CD4-positive, alpha-beta T cell treated with Interleukin-1 beta for 1 hour (primary cell): ENCODE results near the gene MRPS22.
"Not testable (repeated sequence)": the region's sequence is repeated elsewhere in the genome, so short reads cannot be mapped to it uniquely, and the experiment has no call there.

Source experiments
- DNase-seq, 2 donors: peaks; one replicate each; pipeline ENCODE4 v3.0.0-alpha.2; 2020 to 2022

Gene MRPS22

DNA sequence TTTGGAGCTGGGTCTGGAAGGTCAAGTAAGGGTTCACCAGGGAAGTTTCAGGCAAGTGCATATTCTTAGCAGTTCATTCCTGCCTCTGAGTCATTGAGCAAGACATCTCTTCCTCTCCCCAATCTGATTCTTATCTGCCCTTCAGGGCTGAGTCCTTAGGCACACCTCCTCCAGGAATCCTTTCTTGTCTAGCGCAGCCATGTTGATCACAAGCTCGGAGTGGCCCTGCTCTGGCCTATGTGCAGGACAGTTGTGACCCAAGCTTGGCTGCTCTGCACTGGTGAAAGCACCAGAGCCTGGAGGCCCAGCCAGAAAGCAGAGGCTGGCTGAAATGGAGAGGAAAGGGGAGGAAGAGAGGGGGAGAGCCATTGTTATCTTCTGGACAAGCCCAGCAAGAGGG, 30.9 kb upstream of the MRPS22 start:
- DNase-seq, result no peak

DNA sequence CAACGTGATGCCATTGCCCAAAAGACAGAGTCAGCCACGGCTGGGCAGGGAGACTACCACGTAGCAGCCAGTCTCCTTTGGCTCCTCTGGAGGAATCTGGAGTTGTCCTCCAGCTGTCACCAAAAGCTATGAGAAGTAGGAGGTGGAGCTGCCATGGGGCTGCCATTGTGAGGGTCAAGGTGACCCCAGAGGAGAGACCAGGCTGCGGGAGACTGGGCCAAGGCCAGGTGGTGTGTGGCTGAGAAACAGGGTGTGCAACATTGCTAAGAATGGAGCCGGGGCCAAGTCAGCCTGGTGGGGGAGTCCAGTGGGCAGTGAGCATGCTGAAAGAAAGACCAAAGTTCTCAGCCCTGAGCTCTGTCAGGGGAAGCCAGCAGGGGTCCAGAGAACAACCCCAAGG, 29.9 kb upstream of the MRPS22 start:
- no peak for DNase-seq

DNA sequence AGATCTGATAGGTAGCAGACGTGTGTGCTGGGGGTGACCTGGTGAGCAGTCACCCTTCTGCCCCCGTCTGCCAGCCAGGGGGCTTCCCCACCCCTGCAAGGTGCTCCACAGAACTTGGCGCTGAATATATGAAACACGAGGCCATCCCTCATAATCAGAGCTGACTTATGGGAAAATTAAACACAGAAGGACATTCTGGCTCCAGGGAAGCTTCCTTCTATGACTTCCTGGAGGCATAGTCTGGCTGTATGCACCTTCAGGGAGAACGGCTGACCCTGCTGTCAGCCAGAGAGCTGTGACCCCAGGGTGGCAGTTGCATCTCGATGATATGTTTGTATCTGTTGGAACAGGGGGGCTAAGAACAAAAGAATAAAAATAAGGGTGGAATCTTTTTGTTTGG, 26.6 kb upstream of the MRPS22 start:
- no peak for DNase-seq

DNA sequence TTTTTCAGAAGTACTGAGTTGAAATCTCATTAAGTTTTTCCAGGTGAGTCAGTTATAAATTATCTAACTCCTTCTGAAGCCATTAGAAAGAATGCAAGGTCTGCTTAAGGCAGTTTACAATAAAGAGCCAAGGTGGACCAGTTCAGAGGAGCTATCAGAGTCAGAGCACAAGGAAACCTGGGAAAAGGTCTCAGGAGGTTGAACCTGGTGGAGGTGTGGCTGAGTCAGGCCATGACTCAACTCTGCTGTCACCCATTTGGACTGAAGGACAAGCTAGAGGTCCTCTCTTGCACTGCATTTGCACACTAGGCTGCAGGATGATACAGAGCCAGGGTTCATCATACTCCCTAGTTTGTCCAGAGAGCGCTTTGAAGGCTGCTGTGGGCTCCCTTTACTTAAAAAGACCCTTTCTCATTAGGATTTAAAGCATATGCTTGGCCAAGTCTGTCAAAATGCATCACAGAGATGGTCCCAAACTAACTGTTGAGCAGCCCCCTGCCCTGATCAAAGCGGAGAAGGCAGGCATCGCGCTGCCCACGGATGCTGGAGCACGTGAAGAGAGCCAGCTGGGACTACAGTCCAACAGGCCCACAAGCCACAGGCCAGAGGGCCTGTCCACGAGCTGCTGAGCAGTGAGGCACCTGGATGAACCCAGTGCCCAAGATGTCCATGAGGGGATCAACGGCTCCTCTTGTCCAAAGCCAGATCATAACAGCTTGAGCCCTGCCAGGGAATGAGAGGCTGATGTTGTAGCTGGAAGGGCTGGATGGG, 26.0 kb upstream of the MRPS22 start:
- no peak for DNase-seq

DNA sequence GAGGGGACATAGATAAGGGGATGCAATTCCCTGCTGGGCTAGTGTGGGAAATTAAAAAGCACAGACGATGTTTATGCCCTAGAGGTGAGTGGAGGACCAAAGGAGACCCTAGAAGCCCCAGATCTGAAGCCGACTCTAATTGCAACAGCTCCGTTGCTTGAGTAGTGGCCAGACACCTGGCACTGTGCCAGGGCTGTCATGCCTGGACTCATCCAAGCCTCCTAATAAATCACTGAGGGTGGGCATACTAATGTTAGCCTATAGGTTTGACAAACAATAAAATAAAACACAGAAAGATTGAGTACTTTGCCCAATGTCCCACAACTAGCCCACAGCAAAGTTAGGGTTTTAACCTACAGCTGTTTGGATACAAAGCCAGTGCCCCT, 25.4 kb upstream of the MRPS22 start:
- DNase-seq, result no peak

DNA sequence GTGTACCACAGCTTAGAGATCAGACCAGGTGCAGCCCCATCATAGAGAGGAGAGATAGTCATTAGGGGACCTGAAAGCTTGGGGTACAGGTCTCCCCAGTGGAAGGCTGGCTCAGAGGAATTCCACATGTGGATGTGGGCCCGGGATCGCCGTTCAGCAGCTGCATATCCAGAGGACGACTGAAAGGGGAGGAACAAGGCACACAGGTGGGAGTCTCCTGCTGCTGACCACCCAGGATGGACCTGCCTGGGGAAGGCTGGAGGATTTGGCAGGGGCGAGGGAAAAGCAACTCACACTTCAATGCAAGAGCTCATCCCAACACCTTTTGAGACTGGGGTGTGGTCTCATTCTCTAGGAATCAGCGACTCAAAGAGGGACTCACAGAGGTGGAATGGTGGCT, 25.0 kb upstream of the MRPS22 start:
- no peak for DNase-seq

DNA sequence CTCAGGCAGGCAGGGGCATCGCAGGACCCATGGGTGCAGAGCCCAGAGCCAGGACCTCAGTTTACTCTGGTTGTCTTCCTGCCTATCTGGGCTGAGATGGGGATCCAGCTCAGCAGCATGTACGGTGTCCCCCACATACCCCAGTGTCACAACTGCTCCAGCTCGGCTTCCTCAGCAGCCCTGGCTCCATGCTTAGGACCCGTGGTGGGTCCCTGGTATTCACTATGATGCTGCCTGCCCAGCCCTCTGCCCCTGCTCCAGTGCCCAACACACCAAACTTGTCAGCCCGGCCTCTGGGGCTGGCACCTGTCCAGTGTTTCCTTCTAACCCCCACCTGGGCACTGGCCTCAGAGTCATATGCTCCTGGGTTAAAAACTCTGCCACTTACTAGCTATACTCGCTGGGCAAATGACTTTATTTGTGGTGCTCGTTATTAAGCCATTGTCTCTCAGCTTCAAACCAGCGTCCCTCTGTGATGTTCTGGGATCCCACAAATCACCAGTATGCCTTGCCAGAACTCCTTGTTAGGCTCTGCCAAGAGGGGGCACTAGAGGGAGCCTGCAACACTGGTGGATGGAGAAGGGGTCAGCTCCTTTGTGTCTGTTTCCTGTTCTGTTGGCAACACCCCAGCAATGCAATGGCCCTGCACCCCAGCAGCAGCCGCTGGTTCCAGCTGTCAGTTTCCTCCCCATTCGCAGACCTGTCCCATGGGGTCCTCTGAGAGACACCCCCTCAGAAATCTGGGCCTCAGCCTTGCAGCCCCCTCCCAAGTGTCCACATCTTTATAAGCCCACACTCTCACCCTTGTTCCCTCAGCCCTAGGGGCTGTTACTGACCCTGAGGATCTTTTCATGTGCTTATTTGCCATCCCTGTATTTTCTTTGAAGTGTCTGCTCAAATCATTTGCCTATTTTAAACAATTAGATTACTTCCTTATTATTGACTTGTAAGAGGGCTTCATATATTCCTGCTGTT, 24.1 kb upstream of the MRPS22 start:
- no peak for DNase-seq

DNA sequence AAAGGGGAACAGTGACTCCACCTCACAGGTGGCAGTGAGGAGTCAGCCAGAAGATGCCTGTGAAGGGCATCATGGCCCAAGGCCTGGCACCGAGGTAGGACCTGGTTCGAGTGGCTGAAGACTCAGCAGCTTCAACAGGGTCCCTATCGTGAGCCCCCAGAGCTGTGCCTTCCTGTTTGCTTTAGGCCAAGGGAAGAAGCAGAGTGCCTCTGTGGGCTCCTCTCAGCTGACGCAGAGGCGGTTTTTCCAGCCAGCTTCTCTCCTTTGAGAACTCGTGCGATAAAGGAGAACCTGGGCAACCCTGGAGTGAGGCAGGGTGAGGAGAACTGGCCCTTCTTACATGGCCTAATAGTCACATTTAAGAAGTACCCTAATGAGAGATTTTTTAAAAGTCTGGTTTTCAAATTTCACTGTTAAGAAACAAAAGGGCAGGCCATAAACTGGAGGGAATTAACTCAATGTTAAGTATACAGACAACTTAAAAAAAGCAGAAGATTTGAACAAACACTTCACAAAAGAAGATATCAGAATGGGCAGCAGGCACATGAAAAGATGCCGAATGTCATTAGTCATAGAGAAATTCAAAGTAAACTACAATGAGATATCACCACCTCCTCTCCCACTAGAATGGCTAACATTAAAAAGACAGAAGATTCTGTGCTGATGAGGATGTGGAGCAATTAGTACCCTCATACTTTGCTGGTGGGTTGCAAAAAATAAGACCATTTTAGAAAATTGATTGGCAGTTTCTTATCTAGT, 23.1 kb upstream of the MRPS22 start:
- DNase-seq, result no peak

DNA sequence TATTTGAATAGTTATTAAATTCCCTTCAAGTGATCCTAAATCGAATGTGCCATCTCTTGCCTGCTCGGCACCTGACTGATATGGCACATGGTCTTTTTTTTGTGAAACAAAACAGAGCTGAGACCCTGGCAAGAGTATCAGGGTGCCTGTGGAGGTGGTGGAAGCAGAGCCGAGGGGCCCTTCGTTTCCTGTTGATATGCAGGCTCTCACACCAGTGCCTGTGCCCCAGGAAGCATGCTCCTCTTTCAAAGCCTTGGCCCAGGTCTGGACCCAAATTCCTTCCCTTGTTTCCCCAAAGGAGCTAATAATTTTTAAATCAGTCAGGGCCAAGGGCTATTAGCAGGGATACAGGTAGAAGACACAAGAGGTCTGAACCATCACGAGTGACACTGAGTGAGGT, 21.5 kb upstream of the MRPS22 start:
- no peak for DNase-seq

DNA sequence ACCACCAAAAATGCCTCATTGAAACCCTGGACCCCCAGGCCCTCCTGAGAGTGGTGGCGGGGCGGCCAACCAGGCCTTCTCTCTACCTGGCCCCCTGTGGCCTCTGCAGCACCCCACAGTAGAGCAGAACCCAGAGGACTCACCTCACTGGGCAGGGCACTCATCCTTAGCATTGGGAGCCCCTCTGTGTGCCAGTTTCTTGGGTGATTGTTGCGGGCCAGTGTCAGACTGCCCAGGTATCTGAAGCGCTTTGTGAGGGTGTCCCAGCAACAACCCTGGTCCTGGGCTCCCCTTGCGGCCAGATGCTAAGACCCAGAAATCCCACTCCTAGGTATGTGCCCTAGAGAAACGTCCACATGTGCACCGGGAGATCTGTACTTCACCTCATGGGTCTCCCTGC, 20.7 kb upstream of the MRPS22 start:
- DNase-seq, result no peak

DNA sequence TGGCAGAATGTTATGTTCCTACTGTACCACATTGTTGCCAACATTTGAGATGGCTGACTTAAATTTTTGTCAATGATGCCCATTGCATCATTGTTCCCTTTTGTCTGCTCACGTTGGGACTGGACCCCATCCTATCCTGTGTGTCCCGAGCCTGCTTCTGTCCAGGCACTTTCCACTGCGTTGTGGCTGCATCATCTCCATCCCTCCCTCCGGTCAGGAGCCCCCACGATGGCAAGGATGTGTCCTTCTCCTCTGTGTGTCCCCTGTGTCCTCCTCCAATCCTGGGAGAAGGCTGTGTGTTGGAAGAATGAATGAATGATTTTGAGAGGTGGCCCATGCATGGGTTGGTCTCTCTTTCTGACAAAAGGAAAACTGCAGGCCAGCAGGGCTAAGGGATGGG, 19.4 kb upstream of the MRPS22 start:
- no peak for DNase-seq

DNA sequence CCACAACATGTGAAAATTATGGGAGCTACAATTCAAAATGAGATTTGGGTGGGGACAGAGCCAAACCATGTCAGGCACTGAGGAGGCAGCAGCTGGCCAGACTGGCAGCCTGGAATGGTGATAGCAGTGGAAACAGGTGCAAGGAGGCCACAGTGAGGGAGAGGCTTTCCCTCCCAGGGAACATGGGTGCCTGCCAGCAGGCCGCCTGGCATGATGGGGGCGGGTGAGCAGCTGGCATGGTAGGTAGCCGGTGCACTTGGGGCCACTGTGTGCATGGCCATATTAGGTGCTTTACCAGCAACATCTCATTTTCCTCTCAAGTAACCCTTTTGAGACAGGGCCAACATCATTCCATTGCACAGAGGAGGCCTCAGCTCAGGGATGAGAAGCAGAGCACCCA, 18.3 kb upstream of the MRPS22 start:
- no peak for DNase-seq

DNA sequence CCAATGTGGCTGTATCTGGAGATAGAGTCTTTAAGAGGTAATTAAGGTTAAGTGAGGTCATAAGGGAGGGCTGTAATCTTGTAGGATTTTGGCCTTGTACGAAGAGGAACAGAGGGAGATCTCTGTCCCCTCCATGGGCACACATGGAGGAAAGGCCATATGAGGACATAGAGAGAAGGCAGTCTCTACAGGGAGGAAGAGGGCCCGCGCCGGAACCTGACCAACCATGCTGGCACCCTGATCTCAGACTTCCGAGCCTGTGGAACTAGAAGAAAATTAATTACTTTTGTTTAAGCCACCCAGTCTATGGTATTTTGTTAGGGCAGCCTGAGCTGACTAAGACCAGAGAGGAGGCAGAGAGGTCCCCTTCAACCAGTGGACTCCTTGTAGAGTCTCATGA, 17.7 kb upstream of the MRPS22 start:
- DNase-seq, result no peak

DNA sequence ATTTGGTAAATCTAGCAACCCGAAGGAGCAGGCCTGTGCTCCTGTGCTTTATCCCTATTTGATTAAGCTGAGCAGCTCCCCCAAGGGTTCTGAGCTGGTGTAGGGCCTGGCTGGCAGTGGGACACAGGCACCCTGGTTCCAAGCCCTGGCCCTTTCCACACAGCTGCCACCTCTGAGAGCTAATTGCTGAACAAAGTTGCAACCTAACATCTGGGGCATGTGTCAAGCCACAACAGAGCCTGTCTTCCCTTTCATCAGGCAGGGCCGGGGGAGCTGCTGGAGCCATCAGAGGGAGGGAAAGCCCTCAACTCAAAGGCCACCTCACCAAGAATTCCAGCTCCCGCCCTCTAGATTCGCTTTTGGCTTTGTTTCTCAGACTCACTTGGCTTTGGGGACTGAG, 17.1 kb upstream of the MRPS22 start:
- no peak for DNase-seq

DNA sequence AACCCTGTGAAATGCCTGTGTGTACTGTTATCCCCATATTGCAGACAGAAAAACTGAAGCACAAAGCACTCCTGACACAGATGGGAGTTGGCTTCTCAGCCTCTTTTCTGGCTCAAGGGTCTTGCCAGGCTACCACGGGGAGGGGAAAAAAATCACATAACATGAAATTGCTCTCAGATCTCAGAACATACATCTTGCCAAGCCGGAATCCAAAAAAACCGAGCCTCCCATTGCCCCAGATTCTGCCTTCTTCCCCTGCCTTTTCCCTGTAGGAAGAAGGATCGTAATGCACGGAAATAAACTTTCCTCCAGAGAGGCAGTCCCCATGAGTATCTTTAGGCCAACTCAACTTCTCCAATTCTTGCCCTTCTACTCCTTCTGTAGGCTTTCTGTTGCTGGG, 16.6 kb upstream of the MRPS22 start:
- no peak for DNase-seq

DNA sequence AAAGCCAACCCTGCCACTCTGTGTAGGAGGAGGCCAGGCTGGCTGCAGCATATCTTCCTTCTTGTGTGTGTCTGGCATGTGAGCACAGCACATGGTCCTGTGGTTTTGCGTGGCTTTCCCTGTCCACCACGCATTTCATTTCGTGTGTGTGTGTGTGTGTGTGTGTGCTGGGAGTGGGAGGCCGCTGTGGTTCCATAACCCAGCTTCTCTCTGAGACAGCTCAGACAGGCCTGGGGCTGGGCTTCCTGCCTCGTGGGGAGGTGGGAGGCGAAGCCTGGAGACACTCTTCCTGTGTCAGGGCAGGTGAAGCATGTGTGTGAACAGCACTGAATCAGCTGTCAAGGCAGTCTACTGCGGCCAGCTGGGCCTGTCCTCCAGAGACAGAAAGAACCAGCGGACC, 16.0 kb upstream of the MRPS22 start:
- DNase-seq, result no peak

DNA sequence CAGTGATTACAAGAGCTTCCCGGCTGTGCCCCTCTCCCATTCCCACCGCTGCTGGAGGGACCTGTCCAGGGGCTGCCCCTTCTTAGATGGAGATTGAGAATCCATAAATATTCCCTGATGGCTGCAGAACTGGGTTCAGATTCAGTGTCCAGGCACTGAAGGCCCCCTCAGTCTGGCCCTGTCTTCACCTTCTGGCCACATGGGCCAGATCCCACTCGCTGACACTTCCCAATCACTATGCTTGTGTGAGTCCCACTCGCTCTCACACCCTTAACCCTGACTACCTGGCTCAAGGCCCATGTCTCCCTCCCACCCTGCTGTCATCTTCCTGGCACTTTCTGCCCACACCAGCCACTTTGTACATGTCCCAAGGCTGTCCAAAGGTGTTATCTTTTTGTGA, 15.5 kb upstream of the MRPS22 start:
- no peak for DNase-seq

DNA sequence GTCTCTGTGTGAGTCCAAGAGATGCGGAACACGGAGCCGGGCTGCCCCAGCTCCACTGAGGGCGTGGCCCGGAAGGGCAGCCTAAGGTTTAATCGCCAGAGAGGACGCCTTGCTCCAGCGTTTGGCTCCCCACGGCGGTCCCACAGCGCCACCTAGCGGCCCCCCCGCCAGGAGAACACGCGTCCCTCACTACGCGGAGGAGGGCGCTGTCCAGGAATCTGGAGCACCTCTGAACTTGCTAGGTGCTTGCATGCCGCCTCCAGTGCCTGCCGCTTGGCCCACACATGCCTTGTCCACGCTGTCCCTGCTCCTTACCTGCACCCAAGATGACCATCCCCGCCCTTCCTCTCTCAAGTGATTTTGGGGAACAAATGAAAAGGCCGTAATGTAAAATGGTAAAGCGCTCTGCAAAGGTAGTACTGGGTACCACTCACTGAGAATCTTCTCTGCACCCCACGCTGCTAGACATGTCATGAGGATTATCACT, 14.4 kb upstream of the MRPS22 start:
- DNase-seq, result peak; percentile 82 to 84

DNA sequence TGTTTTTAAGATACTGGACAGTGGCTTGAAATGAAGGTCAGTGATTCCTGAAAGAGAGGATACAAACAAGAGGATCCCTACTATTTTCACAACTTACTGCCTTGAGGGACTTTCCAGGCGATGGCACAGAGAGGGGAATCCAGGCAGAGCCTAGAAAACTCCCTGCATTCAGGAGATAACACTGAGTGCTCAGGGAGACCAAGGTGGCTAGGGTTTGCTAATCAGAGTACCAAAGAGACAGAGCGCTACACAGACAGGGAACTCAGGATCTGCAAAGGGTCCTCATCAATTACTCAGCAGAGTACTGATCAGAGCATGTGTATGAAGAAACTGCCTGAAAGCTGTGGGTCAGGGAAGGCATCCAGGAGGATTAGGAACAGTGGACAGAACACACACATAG, 11.7 kb upstream of the MRPS22 start:
- DNase-seq, result no peak

DNA sequence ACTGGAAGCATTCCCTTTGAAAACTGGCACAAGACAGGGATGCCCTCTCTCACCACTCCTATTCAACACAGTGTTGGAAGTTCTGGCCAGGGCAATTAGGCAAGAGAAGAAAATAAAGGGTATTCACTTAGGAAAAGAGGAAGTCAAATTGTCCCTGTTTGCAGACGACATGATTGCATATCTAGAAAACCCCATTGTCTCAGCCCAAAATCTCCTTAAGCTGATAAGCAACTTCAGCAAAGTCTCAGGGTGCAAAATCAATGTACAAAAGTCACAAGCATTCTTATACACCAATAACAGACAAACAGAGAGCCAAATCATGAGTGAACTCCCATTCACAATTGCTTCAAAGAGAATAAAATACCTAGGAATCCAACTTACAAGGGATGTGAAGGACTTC, 9.1 kb upstream of the MRPS22 start:
- DNase-seq, result not testable (repeated sequence)

DNA sequence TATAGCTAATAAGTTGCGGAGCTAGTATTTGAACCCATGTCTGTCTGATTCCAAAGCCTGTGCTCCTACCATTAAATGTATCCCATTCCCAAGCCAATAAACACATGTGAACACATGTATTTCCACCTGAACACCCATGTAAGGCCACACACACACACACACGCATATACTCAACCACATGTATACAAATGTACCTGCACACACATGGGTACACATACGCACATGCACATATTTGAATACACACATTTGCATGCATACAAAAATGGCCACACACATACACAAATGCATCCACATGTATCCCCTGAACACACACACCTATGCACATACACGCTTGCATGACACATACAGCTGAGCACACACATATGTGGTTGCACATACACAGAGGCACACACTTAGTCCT, 5.4 kb upstream of the MRPS22 start:
- no peak for DNase-seq

DNA sequence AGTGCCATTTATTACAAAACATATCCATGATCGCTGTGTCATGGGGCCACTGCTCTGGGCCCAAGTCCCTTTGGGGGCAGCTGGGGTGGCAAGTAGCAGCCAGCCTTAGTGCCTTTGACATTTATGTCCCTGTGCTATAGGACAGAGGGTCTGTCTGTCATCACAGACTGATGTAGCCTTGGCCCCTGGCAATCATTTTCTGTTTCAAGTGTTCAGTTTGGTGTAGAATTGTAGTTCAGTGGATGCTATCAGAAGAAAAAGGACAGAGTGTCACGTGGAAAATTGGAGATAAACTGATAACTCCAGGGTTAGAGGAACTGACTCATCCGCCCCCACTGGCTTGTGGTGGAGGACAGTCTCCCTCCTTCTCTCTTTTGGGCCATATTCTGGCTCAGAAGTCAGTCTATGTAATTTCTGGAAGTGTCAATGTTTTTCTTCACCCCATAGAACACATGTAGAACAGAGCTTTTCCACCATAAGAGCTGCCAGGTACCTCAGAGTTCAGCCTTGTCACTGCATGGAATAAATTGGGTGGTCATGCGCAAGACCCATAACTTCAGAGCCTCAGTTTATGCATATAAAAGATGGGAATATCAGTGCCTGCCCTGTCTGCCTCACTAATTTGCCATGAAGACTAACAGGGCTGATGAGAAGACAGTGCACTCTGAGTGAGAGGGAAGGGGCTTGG, 4.5 kb upstream of the MRPS22 start:
- no peak for DNase-seq

DNA sequence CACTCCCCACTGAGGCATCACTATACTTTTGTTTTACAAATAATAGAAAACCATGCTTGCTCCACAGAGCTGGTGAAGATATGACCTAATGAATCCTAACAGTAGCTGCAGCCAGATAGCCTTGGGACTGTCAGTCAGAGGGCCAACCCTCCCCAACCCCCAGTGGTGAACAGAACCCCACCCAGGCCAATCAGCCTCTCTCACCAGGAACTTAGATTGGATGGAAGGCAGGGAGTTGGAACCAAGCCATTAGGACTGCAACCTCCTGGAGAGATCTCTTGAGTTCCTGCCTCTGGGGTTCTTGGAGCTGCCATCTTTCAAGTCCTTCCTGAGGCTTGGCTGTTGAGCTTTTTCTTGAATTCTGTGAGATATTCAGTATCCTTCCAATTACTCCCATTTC, 3.0 kb upstream of the MRPS22 start:
- no peak for DNase-seq
